Measurements from ENCODE around the gene CAPN10. TPM values are rescaled to one million over a fixed set of nuclear protein-coding genes. Genes with fewer than 3 reads are reported as not detected.

The CAPN10 gene
- polyA plus RNA-seq, 3 donors = 7.3 to 57.0 (median 7.4) TPM

- Histone ChIP-seq H4K20me1 (ENCODE audit: insufficient read depth, low read length) (no peaks in the 10 kb centered on the region), H3K27ac (ENCODE audit: low read depth in 1 of 2, low read length in 2 of 2) (peak overlapping the region; percentile 96 to 99), H3K79me2 (ENCODE audit: insufficient read depth, low read length) (peaks cover 19% of the 10 kb centered on the region), H3K27me3 (ENCODE audit: control insufficient read depth in 2 of 2, insufficient read depth in 2 of 2, low read length in 2 of 2) (no peaks in the 10 kb centered on the region), H3K4me2 (replicated peaks; ENCODE audit: extremely low read depth, low read length, poor library complexity, severe bottlenecking) (peak overlapping the region; percentile 88), H2AFZ (ENCODE audit: insufficient read depth, low read depth, low read length, poor library complexity, severe bottlenecking) (peak overlapping the region; percentile 57), H3K9ac (ENCODE audit: insufficient read depth, low read length, poor library complexity, severe bottlenecking) (peak overlapping the region; percentile 87), H3K4me1 (ENCODE audit: control insufficient read depth in 1 of 2, insufficient read depth in 2 of 2, low read length in 2 of 2) (peaks cover 84 to 89% of the 10 kb centered on the region in 2 donors), H3K4me3 (replicated peaks in 1 of 3; ENCODE audit: low read depth in 2 of 3, low read length in 3 of 3) (peak overlapping the region in 1 of 3 experiments; percentile 82), H3K36me3 (replicated peaks in 1 of 2; ENCODE audit: control insufficient read depth in 1 of 2, insufficient read depth in 2 of 2, low read length in 2 of 2) (peaks cover 8 to 10% of the 10 kb centered on the region in 2 donors), H3K9me3 (replicated peaks in 1 of 2; ENCODE audit: control insufficient read depth in 1 of 2, insufficient read depth in 1 of 2, low read length in 2 of 2) (no peaks in the 10 kb centered on the region)
- intact Hi-C loops (cut with micrococcal nuclease) = loop anchor here (2.0 to 5.0 kb wide), 3 partner anchors 37 to 63 kb away; partner anchors contain the start of genes CAPN10 (in 1 of the 2) and DUSP28 (in 1 of the 2)
- Mint-ChIP-seq H3K27me3 (ENCODE audit: low read depth in 3 of 3) (peaks cover 0 to 1% (median 0%) of the 10 kb centered on the region in 3 donors), H3K36me3 (peaks cover 7 to 16% of the 10 kb centered on the region in 2 donors), H3K4me1 (peaks cover 72% of the 10 kb centered on the region), H3K27ac (peak overlapping the region; percentile 93 to 99 (median 97)), H3K9me3 (peaks cover 0 to 2% (median 0%) of the 10 kb centered on the region in 7 donors), H3K4me3 (peak overlapping the region; percentile 77 to 90)
- DNase-seq = peak; percentile 27 to 75 (median 70)
- WGBS (ENCODE audit: insufficient coverage) = 45% methylated on average over 15 of the region's 24 CpGs
- no peak for TF ChIP-seq CTCF (IDR thresholded peaks at IDR 0.05)
These were observed 37.7 kb downstream of the CAPN10 start for GRCh38 chr2:240624011-240624949.

GRCh38 chr2:240624950-240625621 is 38.6 kb downstream of the CAPN10 start, which contains the start of gene GPR35:
GPR35 (plus strand) TSS chr2:240625480; CDS start chr2:240629953, 4,473 bp downstream.
- H3K27me3 Mint-ChIP-seq (ENCODE audit: low read depth in 3 of 3) = peaks cover 0 to 1% (median 0%) of the 10 kb centered on the region in 3 donors
- H3K79me2 ChIP-seq (ENCODE audit: insufficient read depth, low read length) = peaks cover 19% of the 10 kb centered on the region
- 5% methylated on average over 18 of the region's 23 CpGs for WGBS (ENCODE audit: insufficient coverage)
- TF ChIP-seq CTCF (IDR thresholded peaks at IDR 0.05) = peak; percentile 13
- peak; percentile 97 to 99 (median 98) for DNase-seq
- H2AFZ ChIP-seq (ENCODE audit: insufficient read depth, low read depth, low read length, poor library complexity, severe bottlenecking) = peak within 1 kb of the TSS; percentile 57
- peak within 1 kb of the TSS; percentile 93 to 99 (median 97) for H3K27ac Mint-ChIP-seq
- peak within 1 kb of the TSS; percentile 41 to 82 (median 66) for H3K4me3 ChIP-seq (replicated peaks in 1 of 3; ENCODE audit: low read depth in 2 of 3, low read length in 3 of 3)
- H4K20me1 ChIP-seq (ENCODE audit: insufficient read depth, low read length) = peaks cover 3% of the 10 kb centered on the region
- H3K27ac ChIP-seq (ENCODE audit: low read depth in 1 of 2, low read length in 2 of 2) = peak within 1 kb of the TSS; percentile 96 to 99
- peaks cover 65% of the 10 kb centered on the region for H3K4me1 Mint-ChIP-seq
- H3K4me1 ChIP-seq (ENCODE audit: control insufficient read depth in 1 of 2, insufficient read depth in 2 of 2, low read length in 2 of 2) = peaks cover 76 to 81% of the 10 kb centered on the region in 2 donors
- intact Hi-C loops (cut with micrococcal nuclease) = loop anchor here (2.0 to 5.0 kb wide), 4 partner anchors 38 to 64 kb away; partner anchors contain the start of genes DUSP28 (in 2 of the 2) and CAPN10 (in 1 of the 2)
- H3K4me2 ChIP-seq (replicated peaks; ENCODE audit: extremely low read depth, low read length, poor library complexity, severe bottlenecking) = peak within 1 kb of the TSS; percentile 88
- H3K4me3 Mint-ChIP-seq = peak within 1 kb of the TSS; percentile 77 to 90
- peaks cover 15 to 18% of the 10 kb centered on the region in 2 donors for H3K36me3 ChIP-seq (replicated peaks in 1 of 2; ENCODE audit: control insufficient read depth in 1 of 2, insufficient read depth in 2 of 2, low read length in 2 of 2)
- peaks cover 14 to 23% of the 10 kb centered on the region in 2 donors for H3K36me3 Mint-ChIP-seq
- no peaks in the 10 kb centered on the region for H3K27me3 ChIP-seq (ENCODE audit: control insufficient read depth in 2 of 2, insufficient read depth in 2 of 2, low read length in 2 of 2)
- peak within 1 kb of the TSS; percentile 87 for H3K9ac ChIP-seq (ENCODE audit: insufficient read depth, low read length, poor library complexity, severe bottlenecking)
- peaks cover 0 to 2% (median 0%) of the 10 kb centered on the region in 7 donors for H3K9me3 Mint-ChIP-seq
- H3K9me3 ChIP-seq (replicated peaks in 1 of 2; ENCODE audit: control insufficient read depth in 1 of 2, insufficient read depth in 1 of 2, low read length in 2 of 2) = no peaks in the 10 kb centered on the region
